Measurements from ENCODE around the gene HPCA.

Gene HPCA

GRCh38 chr1:32867671-32868070 lies 18.6 kb upstream of the HPCA start:
- Histone ChIP-seq H3K36me3 (ENCODE audit: low read length) (no peaks in the 10 kb centered on the region), H3K4me3 (ENCODE audit: insufficient read depth, low read length, poor library complexity, severe bottlenecking) (no peak overlapping the region), H3K27me3 (ENCODE audit: low read length) (no peaks in the 10 kb centered on the region), H3K9me3 (ENCODE audit: insufficient read depth, low read length) (no peaks in the 10 kb centered on the region), H3K9ac (ENCODE audit: low read length) (no peak overlapping the region), H4K20me1 (ENCODE audit: low read depth, low read length) (no peaks in the 10 kb centered on the region), H3K27ac (ENCODE audit: low read depth, low read length) (no peak overlapping the region), H3F3A (ENCODE audit: insufficient read depth) (no peaks in the 10 kb centered on the region), H3K79me2 (ENCODE audit: insufficient read depth, low read length) (no peaks in the 10 kb centered on the region), H2AFZ (ENCODE audit: low read depth, low read length, severe bottlenecking) (no peak overlapping the region), H3K9me2 (replicated peaks; ENCODE audit: insufficient read depth, low read length) (no peaks in the 10 kb centered on the region), H3K4me2 (ENCODE audit: low read depth, low read length, poor library complexity, severe bottlenecking) (no peak overlapping the region)
- TF ChIP-seq, protein P1, sequence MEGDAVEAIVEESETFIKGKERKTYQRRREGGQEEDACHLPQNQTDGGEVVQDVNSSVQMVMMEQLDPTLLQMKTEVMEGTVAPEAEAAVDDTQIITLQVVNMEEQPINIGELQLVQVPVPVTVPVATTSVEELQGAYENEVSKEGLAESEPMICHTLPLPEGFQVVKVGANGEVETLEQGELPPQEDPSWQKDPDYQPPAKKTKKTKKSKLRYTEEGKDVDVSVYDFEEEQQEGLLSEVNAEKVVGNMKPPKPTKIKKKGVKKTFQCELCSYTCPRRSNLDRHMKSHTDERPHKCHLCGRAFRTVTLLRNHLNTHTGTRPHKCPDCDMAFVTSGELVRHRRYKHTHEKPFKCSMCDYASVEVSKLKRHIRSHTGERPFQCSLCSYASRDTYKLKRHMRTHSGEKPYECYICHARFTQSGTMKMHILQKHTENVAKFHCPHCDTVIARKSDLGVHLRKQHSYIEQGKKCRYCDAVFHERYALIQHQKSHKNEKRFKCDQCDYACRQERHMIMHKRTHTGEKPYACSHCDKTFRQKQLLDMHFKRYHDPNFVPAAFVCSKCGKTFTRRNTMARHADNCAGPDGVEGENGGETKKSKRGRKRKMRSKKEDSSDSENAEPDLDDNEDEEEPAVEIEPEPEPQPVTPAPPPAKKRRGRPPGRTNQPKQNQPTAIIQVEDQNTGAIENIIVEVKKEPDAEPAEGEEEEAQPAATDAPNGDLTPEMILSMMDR (IDR thresholded peaks at IDR 0.05; ENCODE audit: insufficient read depth, low read length, poor library complexity, severe bottlenecking) = no peak
- no peak for TF ChIP-seq EZH2phosphoT487 (conservative IDR thresholded peaks at IDR 0.05; ENCODE audit: low read length)

GRCh38 chr1:32868085-32868484 lies 18.2 kb upstream of the HPCA start:
- Histone ChIP-seq H3K27ac (ENCODE audit: low read depth, low read length) (no peak overlapping the region), H3K9ac (ENCODE audit: low read length) (no peak overlapping the region), H3K79me2 (ENCODE audit: insufficient read depth, low read length) (no peaks in the 10 kb centered on the region), H3F3A (ENCODE audit: insufficient read depth) (no peaks in the 10 kb centered on the region), H2AFZ (ENCODE audit: low read depth, low read length, severe bottlenecking) (no peak overlapping the region), H3K9me3 (ENCODE audit: insufficient read depth, low read length) (no peaks in the 10 kb centered on the region), H3K27me3 (ENCODE audit: low read length) (no peaks in the 10 kb centered on the region), H3K4me2 (ENCODE audit: low read depth, low read length, poor library complexity, severe bottlenecking) (no peak overlapping the region), H4K20me1 (ENCODE audit: low read depth, low read length) (no peaks in the 10 kb centered on the region), H3K9me2 (replicated peaks; ENCODE audit: insufficient read depth, low read length) (no peaks in the 10 kb centered on the region), H3K4me3 (ENCODE audit: insufficient read depth, low read length, poor library complexity, severe bottlenecking) (no peak overlapping the region), H3K36me3 (ENCODE audit: low read length) (no peaks in the 10 kb centered on the region)
- no peak for TF ChIP-seq EZH2phosphoT487 (conservative IDR thresholded peaks at IDR 0.05; ENCODE audit: low read length)
- TF ChIP-seq, protein P1 (IDR thresholded peaks at IDR 0.05; ENCODE audit: insufficient read depth, low read length, poor library complexity, severe bottlenecking) = no peak

GRCh38 chr1:32868806-32869455 lies 17.4 kb upstream of the HPCA start:
- no peaks in the 10 kb centered on the region for H4K20me1 ChIP-seq (ENCODE audit: low read depth, low read length)
- no peak overlapping the region for H2AFZ ChIP-seq (ENCODE audit: low read depth, low read length, severe bottlenecking)
- no peak overlapping the region for H3K4me2 ChIP-seq (ENCODE audit: low read depth, low read length, poor library complexity, severe bottlenecking)
- no peaks in the 10 kb centered on the region for H3F3A ChIP-seq (ENCODE audit: insufficient read depth)
- no peaks in the 10 kb centered on the region for H3K36me3 ChIP-seq (ENCODE audit: low read length)
- no peak overlapping the region for H3K4me3 ChIP-seq (ENCODE audit: insufficient read depth, low read length, poor library complexity, severe bottlenecking)
- no peaks in the 10 kb centered on the region for H3K9me2 ChIP-seq (replicated peaks; ENCODE audit: insufficient read depth, low read length)
- no peak overlapping the region for H3K9ac ChIP-seq (ENCODE audit: low read length)
- no peak for TF ChIP-seq EZH2phosphoT487 (conservative IDR thresholded peaks at IDR 0.05; ENCODE audit: low read length)
- TF ChIP-seq, protein P1 (IDR thresholded peaks at IDR 0.05; ENCODE audit: insufficient read depth, low read length, poor library complexity, severe bottlenecking) = no peak
- H3K27ac ChIP-seq (ENCODE audit: low read depth, low read length) = no peak overlapping the region
- no peaks in the 10 kb centered on the region for H3K9me3 ChIP-seq (ENCODE audit: insufficient read depth, low read length)
- H3K27me3 ChIP-seq (ENCODE audit: low read length) = no peaks in the 10 kb centered on the region
- no peaks in the 10 kb centered on the region for H3K79me2 ChIP-seq (ENCODE audit: insufficient read depth, low read length)

All from SU-DHL-6 (cell line).